PC-3 (cell line): Measurements from ENCODE around the gene SPATA20. TPM values are rescaled to one million over a fixed set of nuclear protein-coding genes. Genes with fewer than 3 reads are reported as not detected.
A peak's percentile ranks its signal among the peaks of the same experiment; 100 is the strongest.

ENCODE experiments used
- ATAC-seq: fragments of 200-7000 bp; cut with Tn5 transposase; 2 replicates; pipeline ENCODE4 v1.9.1; 2020; ENCODE audit warnings: mild to moderate bottlenecking, moderate library complexity
- BruUV-seq: library from RNA; stranded (reverse); fragments of 400-500 nt; replicated peaks from 2 replicates; lab custom pipeline; 2021; lab: Mats Ljungman, UMichigan
- CTCF ChIA-PET: fragments of 300-600 bp; sonication (Branson Sonifier 250); formaldehyde crosslinking; loops from one replicate; lab custom pipeline; 2022; ENCODE audit warnings: antibody characterized with exemption; lab: Charles Lee
- POLR2A ChIA-PET: fragments of 300-600 bp; sonication (Branson Sonifier 250); formaldehyde crosslinking; loops from one replicate; lab custom pipeline; 2022; ENCODE audit warnings: antibody characterized with exemption; ENCODE audit not compliant: unreplicated experiment; lab: Charles Lee
- DNase-seq: peaks from one replicate; pipeline ENCODE4 v3.0.0-alpha.2; 2015
- H2AFZ ChIP-seq: fragments of 300-600 bp; sonication (generic); 2 replicates; pipeline ENCODE4 v1.6.0; 2016; ENCODE audit warnings: antibody characterized with exemption, low read length
- H3F3A ChIP-seq: fragments of 300-600 bp; sonication (generic); one replicate; pipeline ENCODE4 v1.6.0; 2017; ENCODE audit warnings: antibody characterized with exemption, low read length, control low read depth, mild to moderate bottlenecking; ENCODE audit not compliant: unreplicated experiment
- H3K27ac ChIP-seq: fragments of 300-600 bp; sonication (generic); 2 replicates; pipeline ENCODE4 v1.5.1; 2016; ENCODE audit warnings: mild to moderate bottlenecking, low read length
- H3K27me3 ChIP-seq: fragments of 300-600 bp; sonication (generic); 2 replicates; pipeline ENCODE4 v1.6.1; 2016; ENCODE audit warnings: low read length, mixed read lengths
- H3K36me3 ChIP-seq: fragments of 300-600 bp; sonication (generic); 2 replicates; pipeline ENCODE4 v1.6.1; 2016; ENCODE audit warnings: low read depth, mixed run types, low read length, mixed read lengths
- H3K4me1 ChIP-seq: fragments of 300-600 bp; sonication (generic); 2 replicates; pipeline ENCODE4 v1.5.1; 2016; ENCODE audit warnings: low read length; ENCODE audit not compliant: insufficient read depth
- H3K4me2 ChIP-seq: fragments of 300-600 bp; sonication (generic); 2 replicates; pipeline ENCODE4 v1.6.0; 2016; ENCODE audit warnings: low read length
- H3K4me3 ChIP-seq: fragments of 300-600 bp; sonication (generic); 2 replicates; pipeline ENCODE4 v1.5.1; 2016; ENCODE audit warnings: mild to moderate bottlenecking, low read length, mixed read lengths
- H3K79me2 ChIP-seq: fragments of 300-600 bp; sonication (generic); 2 replicates; pipeline ENCODE4 v1.6.1; 2017; ENCODE audit warnings: low read length, mixed read lengths
- H3K9ac ChIP-seq: fragments of 300-600 bp; sonication (generic); 2 replicates; pipeline ENCODE4 v1.6.0; 2016; ENCODE audit warnings: mild to moderate bottlenecking, low read length
- H3K9me2 ChIP-seq: fragments of 300-600 bp; sonication (generic); replicated peaks from 2 replicates; pipeline ENCODE4 v1.6.1; 2016; ENCODE audit warnings: mixed run types, low read length, mixed read lengths
- H3K9me3 ChIP-seq: fragments of 300-600 bp; sonication (generic); 2 replicates; pipeline ENCODE4 v1.6.1; 2016; ENCODE audit warnings: low read length, mixed read lengths
- H4K20me1 ChIP-seq: fragments of 300-600 bp; sonication (generic); 2 replicates; pipeline ENCODE4 v1.6.1; 2016; ENCODE audit warnings: low read length, mixed read lengths
- EZH2 ChIP-seq: fragments of 300-600 bp; sonication (generic); IDR thresholded peaks from one replicate; pipeline ENCODE4 v1.6.1; 2017; ENCODE audit warnings: antibody characterized with exemption, mild to moderate bottlenecking, low read length; ENCODE audit not compliant: unreplicated experiment
- EZH2phosphoT487 ChIP-seq: fragments of 300-600 bp; sonication (generic); IDR thresholded peaks from 2 replicates; pipeline ENCODE4 v1.6.1; 2018; ENCODE audit warnings: mild to moderate bottlenecking, antibody characterized with exemption, low read length, borderline replicate concordance
- intact Hi-C: fragments of 100-400 bp; cut with micrococcal nuclease; formaldehyde crosslinking; loops from 2 replicates; pipeline ENCODE4 v1.9.0; 2023
- total RNA-seq: library from RNA; depleted of rRNA; stranded (reverse); fragments of >200 nt; gene quantifications from 2 replicates; pipeline ENCODE4 v1.2.3, GENCODE V29; 2014
- TF ChIP-seq, protein P1 (sequence below): fragments of 300-600 bp; sonication (generic); conservative IDR thresholded peaks from 2 replicates; pipeline ENCODE4 v1.5.1; 2017; ENCODE audit warnings: antibody characterized with exemption, low read depth, mild to moderate bottlenecking, low read length

SPATA20 gene
- total RNA-seq, 1 experiment from 2014 or later, result 115 TPM

DNA sequence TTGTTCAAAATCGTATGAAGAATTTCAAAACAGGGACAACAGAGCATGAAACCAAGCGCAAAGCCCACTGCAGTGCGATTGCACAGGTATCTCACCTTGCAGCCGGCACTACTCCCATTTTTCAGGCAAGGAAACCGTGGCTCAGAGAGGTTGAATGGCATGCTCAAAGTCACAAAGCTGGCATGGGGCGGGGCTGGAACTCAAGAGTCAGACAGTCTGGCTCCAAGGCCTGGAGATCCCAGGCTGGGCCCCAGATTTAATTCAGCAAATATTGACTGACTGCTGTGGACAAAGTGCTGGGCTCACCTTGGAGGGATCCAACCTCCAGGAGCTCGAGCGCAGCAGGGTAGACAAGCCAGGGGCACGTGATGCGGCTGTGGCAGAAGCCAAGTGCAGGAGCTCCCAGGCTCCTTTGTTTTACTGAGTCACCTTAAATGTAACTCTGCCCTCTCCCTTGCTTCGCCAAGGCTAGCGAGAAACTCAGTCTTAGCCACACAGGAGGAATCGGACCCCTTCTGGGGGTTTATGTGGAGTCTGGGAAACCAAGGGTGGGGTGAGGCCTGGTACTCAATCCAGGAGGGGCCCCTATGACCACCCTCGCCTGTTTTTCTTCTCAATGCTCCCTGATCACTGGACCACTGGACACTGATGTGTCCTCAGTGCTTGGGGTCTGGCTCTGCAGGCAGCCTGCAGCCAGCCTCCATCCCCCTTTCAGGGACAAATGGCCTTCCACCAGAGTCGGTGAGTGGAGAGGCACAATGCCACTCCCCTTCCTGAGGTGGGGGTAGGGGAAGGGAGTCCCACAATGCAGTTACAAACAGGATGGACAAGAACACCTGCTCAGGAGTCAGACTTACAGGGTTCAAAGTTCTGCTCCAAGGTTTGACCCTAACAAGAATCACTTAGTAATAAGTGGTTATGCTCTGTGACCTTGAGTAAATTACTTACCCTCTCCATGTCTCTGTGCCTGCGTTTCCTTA, 3.9 kb upstream of the SPATA20 start:
- peak; percentile 28 for ATAC-seq
- no TSS peak for BruUV-seq
- Histone ChIP-seq H3K27ac (peak overlapping the region; percentile 84), H3K9me2 (no peaks in the 10 kb centered on the region), H2AFZ (peak overlapping the region; percentile 82; the same call in 1 of the 2 replicates), H3K9me3 (no peaks in the 10 kb centered on the region), H3K4me2 (peak overlapping the region; percentile 89), H3K4me1 (peaks cover 34% of the 10 kb centered on the region), H3K36me3 (no peaks in the 10 kb centered on the region; the same call in 1 of the 2 replicates), H3K79me2 (peaks cover 9% of the 10 kb centered on the region), H4K20me1 (no peaks in the 10 kb centered on the region), H3K9ac (peak overlapping the region; percentile 81), H3K27me3 (no peaks in the 10 kb centered on the region), H3F3A (no peaks in the 10 kb centered on the region), H3K4me3 (peak overlapping the region; percentile 71)
- no peak for TF ChIP-seq EZH2phosphoT487
- TF ChIP-seq, protein P1, sequence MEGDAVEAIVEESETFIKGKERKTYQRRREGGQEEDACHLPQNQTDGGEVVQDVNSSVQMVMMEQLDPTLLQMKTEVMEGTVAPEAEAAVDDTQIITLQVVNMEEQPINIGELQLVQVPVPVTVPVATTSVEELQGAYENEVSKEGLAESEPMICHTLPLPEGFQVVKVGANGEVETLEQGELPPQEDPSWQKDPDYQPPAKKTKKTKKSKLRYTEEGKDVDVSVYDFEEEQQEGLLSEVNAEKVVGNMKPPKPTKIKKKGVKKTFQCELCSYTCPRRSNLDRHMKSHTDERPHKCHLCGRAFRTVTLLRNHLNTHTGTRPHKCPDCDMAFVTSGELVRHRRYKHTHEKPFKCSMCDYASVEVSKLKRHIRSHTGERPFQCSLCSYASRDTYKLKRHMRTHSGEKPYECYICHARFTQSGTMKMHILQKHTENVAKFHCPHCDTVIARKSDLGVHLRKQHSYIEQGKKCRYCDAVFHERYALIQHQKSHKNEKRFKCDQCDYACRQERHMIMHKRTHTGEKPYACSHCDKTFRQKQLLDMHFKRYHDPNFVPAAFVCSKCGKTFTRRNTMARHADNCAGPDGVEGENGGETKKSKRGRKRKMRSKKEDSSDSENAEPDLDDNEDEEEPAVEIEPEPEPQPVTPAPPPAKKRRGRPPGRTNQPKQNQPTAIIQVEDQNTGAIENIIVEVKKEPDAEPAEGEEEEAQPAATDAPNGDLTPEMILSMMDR, result no peak
- TF ChIP-seq EZH2, result no peak
- DNase-seq, result peak; percentile 75
- intact Hi-C loops, result loop anchor here (1.0 kb wide), 1 partner anchor 61 kb away; no protein-coding TSS in a partner anchor
- CTCF ChIA-PET, result interaction anchor here (1.0 to 1.2 kb wide), 3 partner anchors 64 to 152 kb away, joined by 3 to 7 read pairs (median 5); no protein-coding TSS in a partner anchor
- POLR2A ChIA-PET, result interaction anchor here (0.6 kb wide), 1 partner anchor 130 kb away, joined by 4 read pairs; no protein-coding TSS in a partner anchor

DNA sequence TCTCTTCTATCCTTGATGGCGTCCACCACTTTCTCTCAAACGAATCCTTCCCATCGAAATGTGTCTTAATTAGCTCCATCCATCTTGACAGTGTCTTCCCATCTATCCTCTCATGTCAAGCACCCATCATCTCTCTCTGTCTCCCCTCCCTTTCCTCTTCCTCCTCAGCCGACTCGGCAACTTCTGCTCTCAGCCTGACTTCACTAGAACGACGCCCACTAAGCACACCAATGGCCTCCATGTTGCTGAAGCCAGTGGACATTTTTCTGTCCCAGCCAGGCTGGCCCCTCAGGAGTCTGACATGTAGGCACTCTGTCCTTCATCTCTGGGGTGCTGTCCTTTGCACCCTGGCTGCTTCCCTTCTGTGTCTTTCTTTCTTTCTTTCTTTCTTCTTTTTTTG, 2.5 kb upstream of the SPATA20 start:
- intact Hi-C loops, result no loop called here
- no peaks in the 10 kb centered on the region for H3K9me2 ChIP-seq
- TF ChIP-seq EZH2, result no peak
- TF ChIP-seq, protein P1, result no peak
- no peak for TF ChIP-seq EZH2phosphoT487
- H3F3A ChIP-seq, result no peaks in the 10 kb centered on the region
- POLR2A ChIA-PET, result no interaction called here
- H3K27me3 ChIP-seq, result no peaks in the 10 kb centered on the region
- no peak overlapping the region for H3K9ac ChIP-seq
- no peak overlapping the region for H3K4me3 ChIP-seq
- no peaks in the 10 kb centered on the region for H4K20me1 ChIP-seq
- BruUV-seq, result no TSS peak
- H3K79me2 ChIP-seq, result peaks cover 13% of the 10 kb centered on the region
- H2AFZ ChIP-seq, result no peak overlapping the region
- peaks cover 37% of the 10 kb centered on the region for H3K4me1 ChIP-seq
- H3K4me2 ChIP-seq, result no peak overlapping the region
- CTCF ChIA-PET, result no interaction called here
- no peaks in the 10 kb centered on the region for H3K9me3 ChIP-seq
- no peak overlapping the region for H3K27ac ChIP-seq
- no peak for ATAC-seq
- DNase-seq, result no peak
- H3K36me3 ChIP-seq, result no peaks in the 10 kb centered on the region; the same call in 1 of the 2 replicates
